Stimulated activated CD4-positive, alpha-beta T cell treated with anti-CD3 and anti-CD28 coated beads, Interleukin-2, amount 100 ng/mL, for 24 hours (primary cell): ENCODE measurements around the gene UCK2.

Experiments used
- DNase-seq, 2 donors: peaks; one replicate each; pipeline ENCODE4 v3.0.0-alpha.2; 2020

The UCK2 gene

GRCh38 chr1:165856606-165857005, 29.2 kb downstream of the UCK2 start:
- no peak for DNase-seq

- no peak for DNase-seq
Observed at GRCh38 chr1:165857046-165857801, 29.8 kb downstream of the UCK2 start.

DNA sequence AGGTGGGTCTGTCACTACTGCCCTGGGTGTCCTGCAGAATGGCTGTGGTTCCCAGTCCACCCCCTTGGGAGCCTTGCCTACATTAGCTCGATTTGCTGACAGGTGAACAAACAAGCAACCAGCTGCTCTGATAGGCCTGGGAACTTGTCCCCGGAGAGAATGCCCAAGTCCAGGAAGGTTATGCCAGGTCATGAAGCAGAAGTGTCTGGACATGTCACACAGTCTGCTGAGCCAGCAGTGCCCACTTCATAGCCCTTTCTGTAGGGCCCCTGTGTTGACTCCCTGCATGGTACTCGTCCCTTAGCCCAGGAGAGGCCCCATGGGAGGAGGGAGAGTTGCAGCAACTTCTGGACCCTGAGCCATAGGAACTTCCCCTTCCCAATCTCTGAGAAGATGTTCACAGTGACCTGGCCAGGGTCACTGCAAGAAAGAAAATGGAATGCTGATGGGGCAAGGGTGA, 31.0 kb downstream of the UCK2 start:
- DNase-seq = no peak

GRCh38 chr1:165858967-165859845, 31.8 kb downstream of the UCK2 start:
- no peak for DNase-seq

DNA sequence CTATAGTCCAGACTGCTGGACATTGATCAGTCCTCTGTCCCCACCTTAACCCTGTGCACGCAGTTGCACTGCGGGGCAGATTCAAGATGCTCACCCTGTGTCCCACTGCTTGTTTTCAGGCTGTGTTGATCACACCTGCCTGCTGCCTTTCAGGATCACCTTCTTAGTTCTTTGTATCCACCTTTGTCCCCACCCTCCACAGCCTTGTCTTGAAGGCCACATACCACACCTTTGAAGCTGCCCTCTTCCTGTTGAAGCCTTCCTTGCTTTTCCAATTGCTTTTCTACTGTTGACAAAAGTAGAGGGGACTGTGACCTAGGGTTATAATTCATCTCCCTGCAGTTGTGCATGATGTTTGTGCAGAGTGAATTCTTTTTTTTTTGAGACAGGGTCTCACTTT, 32.7 kb downstream of the UCK2 start:
- DNase-seq = no peak

DNA sequence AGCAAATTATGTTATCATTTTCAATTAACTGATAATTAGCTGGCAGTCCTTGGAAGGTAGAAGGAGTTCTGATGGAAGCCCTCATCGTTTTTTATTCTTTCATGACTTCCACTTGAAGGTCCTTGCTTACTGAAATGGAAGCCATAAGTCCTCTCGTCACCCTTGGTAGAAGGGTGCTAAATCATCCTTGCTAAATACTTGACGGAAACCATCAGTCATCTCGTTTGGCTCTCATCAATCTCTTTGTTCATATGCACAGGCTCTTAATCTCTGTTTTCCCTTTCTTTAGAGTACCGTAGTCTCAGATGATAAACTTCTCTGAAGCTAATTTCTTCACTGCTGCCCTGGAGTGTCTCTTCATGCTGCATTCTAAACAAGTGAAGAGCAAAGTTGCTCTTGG, 34.5 kb downstream of the UCK2 start:
- DNase-seq = no peak

- DNase-seq = no peak
Observed at GRCh38 chr1:165862448-165862847, 35.0 kb downstream of the UCK2 start.

- no peak for DNase-seq
Observed at GRCh38 chr1:165863346-165863745, 35.9 kb downstream of the UCK2 start.

- no peak for DNase-seq
Observed at GRCh38 chr1:165865633-165866340, 38.4 kb downstream of the UCK2 start.

DNA sequence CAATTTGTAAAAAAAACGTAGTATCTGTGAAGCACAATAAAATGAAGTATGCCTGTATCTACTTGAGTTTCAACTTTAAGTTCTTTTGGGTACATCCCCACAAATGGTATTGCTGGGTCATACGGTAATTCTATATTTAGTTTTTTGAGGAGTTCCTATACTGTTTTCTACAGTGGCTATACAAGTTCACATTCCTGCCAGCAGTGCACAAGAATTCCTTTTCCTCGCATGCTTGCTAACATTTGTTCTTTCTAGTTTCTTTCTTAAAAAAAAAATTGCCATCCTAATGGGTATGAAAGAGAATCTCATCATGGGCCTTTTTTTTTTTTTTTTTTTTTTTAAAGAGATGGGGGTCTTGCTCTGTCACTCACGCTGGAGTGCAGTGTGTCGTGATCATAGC, 41.9 kb downstream of the UCK2 start:
- DNase-seq = no peak

DNA sequence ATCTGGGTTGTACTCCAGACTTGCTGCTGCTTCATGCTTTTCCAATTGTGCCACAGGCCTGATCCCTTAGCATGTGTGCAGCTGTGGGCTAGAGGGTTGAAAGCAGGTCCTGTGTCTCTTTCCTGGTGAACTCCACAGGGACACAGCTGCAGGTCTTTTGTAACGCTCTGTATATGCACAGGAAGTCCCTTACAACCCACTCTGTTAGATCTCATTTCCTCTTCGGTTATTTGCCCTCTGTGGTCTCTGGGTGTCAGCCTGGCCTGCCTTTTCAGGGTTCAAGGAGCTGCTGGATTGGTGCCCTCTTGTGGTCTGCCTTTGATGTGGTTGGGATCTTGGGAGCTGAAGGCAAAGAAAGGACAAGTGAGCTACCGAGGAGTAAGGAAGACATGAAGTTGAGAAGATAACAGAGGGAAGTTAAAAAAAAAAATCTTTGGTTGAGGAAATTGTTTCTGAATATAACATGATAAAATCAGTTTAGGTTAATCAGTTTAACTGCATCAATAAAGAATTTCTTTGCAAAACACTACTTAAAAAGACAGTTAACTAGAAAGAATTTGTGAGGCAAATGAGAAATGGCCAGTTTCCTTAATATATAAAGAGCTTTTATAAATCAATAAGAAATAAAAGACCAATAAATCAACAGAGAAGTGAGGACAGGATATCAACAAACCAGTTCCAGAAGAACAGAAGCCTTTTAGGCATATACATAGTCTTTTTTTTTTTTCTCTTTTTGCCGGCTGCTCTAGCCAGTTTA, 44.1 kb downstream of the UCK2 start:
- peak; percentile 33 to 55 for DNase-seq

DNA sequence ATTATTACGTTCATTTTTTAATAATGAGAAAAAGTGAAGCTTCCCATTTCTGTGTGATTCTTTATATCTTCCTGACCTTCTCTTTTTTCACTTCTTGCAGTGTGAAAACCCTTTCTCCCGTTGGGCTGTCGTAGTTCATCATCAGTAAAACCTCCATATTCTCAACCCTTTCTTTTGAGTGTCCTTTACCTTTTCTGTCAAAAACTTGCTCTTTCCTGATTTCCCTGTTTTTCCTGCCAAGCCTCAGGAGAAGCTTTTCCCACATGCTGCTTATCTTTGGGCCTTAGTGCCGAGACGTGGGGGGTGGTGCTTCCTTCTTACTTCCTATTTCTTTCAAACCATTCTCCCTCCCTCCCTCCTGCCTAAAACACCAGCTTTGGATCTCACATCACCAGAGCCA, 46.1 kb downstream of the UCK2 start:
- no peak for DNase-seq

DNA sequence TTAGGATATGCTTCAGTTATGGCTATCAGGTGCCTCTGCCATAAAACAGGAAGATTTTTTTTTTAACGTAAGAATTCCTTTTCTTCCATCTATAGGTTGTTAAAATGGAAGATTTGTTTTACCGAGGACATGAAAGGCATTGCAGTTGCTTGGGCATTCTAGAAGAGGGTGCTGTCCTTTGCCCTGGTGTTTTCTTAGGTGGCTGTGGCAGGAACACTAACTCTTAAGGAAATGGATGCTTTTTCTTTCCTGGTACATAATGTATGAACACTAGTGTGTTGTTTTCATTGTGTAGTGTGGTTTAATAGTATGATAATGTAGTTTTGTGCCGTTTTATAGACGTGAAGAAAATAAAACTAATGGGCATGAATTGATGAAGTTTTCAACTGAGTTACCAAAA, 47.2 kb downstream of the UCK2 start:
- no peak for DNase-seq

DNA sequence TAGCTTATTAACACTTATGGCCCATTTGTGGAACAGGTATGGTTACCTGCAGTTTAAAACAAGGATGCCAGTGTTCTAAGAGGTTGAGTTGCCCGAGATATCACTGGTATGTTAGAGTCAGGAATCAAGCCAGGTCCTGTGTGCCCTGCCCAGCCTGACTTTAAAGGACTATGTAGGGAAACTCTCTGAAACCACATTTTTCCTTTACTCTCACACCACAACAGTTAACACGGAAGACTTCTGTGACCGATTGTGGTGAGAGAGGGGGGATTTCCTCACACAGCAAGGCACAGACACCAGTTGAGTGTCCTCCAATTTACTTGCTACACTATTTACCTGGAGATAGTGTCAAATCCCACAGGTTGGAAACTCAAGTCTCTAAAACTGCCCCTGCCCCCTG, 47.8 kb downstream of the UCK2 start:
- no peak for DNase-seq

DNA sequence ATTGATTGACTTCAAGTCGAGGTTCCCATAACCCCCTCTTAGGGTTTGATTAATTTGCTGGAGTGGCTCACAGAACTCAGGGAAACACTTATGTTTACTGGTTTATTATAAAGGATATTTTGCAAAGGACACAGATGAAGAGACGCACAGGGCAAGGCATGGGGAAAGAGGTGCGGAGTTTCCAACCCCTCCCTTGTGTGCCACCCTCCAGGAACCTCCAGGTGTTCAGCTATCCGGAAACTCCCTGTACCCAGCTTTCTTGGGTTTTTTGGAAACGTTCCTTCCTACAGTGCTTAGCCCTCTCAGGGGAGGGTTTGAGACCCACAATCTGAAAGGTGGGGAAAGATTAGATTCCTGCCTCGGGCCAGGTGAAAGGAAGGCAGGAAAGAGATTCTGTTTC, 48.2 kb downstream of the UCK2 start:
- no peak for DNase-seq

DNA sequence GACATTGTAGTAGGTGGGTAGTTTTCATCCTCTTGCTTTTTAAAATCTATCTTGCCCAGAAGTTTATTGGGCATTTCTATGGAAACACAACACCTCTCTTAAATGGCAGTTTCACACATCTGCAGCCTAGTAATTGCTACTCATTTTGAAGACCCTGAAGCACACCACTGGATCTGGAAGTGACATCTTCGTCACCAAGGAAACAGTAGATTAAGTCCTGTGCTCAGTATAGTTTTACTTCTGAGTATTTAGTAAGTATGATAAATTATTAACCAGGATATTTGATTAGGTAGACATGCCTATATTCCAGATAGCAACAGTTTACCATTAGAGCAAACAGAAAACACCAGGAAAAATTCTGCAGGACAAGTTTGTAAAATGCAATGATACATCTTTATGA, 48.7 kb downstream of the UCK2 start:
- no peak for DNase-seq

DNA sequence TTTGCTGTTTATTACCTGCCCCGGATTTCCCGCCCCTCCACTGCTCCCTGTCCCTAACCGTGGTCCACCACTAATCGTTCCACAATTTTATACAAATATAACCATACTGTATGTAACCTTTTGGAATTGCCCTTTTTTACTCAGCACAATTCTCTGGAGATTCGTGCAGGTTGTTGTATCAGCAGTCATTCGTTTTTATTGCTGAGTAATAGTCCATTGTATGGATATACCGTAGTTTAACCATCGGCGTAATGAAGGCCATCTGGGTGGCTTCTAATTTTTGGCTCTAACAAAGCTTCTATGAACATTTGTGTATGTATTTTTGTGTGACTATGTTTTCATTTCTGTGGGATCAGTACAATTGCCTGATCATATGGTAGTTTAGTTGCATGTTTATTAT, 50.0 kb downstream of the UCK2 start:
- no peak for DNase-seq

DNA sequence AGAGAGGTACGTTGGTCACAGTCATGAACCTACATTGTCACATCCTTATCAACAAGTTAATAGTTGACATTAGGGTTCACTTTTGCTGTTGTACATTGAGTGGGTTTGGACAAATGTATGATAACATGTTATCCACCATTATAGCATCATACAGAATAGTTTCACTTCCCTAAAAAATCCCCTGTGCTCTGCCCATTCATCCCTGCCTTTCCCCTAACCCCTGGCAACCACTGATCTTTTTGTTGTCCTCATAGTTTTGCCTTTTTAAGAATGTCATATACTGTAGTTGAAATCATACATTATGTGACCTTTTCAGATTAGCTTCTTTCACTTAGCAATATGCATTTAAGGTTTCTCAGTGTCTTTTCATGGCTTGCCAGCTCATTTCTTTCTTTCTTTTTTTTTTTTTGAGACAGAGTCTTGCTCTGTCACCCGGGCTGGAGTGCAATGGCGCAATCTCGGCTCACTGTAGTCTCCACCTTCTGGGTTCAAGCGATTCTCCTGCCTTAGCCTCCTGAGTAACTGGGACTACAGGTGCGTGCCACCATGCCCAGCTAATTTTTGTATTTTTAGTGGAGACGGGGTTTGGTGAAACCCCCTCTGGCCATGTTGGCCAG, 50.6 kb downstream of the UCK2 start:
- DNase-seq = no peak

GRCh38 chr1:165879946-165880345, 52.5 kb downstream of the UCK2 start:
- DNase-seq = no peak

DNA sequence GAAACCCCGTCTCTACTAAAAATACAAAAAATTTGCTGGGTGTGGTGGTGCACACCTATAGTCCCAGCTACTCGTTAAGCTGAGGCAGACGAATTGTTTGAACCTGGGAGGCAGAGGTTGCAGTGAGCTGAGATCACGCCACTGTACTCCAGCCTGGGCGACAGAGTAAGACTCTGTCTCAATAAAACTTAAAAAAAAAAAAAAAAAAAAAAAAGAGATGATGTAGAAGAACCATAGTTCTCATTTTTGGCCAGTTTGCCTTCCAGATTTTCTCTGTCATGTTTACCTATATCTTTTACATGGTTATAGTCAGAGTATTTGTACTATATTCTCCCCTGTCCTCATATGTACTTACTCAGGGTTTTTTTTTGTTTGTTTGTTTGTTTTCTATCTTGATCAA, 53.6 kb downstream of the UCK2 start:
- no peak for DNase-seq

- DNase-seq = no peak
Observed at GRCh38 chr1:165882168-165882837, 54.9 kb downstream of the UCK2 start.

DNA sequence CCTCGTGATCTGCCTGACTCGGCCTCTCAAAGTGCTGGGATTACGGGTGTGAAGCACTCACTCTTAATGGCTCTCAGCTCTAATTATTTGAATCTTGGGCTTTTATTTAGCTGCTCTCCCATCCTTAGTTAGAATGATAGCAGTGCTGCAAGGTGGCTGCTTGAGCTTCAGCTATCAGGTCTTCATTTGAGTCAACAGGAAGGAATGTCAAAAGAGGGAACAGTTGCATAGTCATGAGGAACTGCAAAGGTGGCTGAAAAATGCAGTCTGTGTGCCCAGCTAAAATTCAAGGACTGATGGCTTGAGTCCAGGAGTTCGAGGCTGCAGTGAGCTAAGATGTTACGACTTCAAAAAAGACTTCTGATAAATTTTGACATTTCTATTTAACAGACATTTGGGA, 55.6 kb downstream of the UCK2 start:
- no peak for DNase-seq
